GM18508 (cell line): Measurements from ENCODE around the gene PCA3.
"Not testable (repeated sequence)": the region's sequence is repeated elsewhere in the genome, so short reads cannot be mapped to it uniquely, and the experiment has no call there.

Source experiments
- ATAC-seq: cut with Tn5 transposase; IDR thresholded peaks from one replicate; pipeline ENCODE4 v1.9.1; 2021; ENCODE audit warnings: moderate number of reproducible peaks; ENCODE audit not compliant: insufficient read depth, unreplicated experiment

PCA3 gene

DNA sequence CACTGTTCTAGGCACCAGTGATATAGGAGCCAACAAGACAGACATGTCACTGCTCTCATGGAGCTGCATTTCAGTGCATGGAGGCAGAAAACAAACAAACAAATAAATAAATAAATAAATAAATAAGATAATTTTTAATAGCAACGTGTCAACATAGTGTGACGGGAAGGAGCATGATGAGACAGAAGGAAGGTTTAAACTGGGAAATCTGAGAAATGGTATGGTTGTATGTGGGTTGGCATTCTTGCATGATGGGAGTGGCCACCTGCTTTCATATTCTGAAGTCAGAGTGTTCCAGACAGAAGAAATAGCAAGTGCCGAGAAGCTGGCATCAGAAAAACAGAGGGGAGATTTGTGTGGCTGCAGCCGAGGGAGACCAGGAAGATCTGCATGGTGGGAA is at the start of gene PCA3:
Gene PCA3 (plus strand): TSS at position 301 of the 400 bp plus-strand sequence.
- no peak for ATAC-seq

DNA sequence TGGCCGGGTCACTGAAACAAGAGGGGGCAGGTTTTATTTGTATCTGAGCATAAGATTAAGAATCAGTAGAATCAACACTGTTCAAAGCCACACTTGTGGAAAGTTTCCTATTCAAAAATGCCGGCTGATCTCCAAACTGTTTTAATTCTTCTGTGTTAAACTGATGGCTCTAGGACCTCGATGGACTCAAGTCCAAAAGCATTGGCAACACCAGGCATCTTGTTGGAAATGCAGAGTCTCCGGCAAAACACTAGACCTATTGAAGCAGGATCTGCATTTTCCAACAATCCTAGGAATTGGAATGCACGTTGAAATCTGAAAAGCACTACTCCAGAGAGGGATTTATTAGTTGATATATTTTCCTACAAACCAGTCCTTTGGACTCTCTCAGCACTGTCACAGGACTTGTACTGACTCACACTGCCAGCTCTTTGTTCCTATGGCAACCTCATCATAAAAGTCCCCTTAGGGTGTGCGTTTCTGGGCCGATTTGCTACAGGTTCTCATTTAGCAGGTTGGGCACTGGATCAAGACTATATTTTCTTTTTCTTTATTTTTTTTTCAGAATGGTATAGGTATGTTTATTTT is 48.1 kb upstream of the PCA3 start:
- ATAC-seq = no peak

DNA sequence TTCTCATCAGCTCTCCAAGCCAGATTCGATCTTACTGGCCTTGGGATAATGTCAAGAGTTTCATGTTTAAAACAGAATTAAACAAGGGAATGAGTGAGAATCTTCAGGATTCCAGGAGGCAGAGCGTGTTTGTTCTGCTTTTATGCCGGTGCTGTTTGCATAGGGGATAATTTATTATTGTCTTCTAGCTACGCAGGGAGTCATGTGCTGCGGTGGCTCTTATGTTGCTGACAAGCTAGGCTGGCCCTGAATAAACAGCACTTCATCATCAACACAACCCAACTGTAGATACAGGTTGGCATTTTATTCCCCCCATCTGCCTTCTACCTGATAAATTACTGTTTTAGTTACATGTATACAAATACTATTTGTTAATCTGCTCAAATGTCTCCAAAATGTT is 47.1 kb upstream of the PCA3 start:
- no peak for ATAC-seq

GRCh38 chr9:76717613-76718012 is 46.6 kb upstream of the PCA3 start:
- no peak for ATAC-seq

GRCh38 chr9:76718166-76718565 is 46.1 kb upstream of the PCA3 start:
- no peak for ATAC-seq

DNA sequence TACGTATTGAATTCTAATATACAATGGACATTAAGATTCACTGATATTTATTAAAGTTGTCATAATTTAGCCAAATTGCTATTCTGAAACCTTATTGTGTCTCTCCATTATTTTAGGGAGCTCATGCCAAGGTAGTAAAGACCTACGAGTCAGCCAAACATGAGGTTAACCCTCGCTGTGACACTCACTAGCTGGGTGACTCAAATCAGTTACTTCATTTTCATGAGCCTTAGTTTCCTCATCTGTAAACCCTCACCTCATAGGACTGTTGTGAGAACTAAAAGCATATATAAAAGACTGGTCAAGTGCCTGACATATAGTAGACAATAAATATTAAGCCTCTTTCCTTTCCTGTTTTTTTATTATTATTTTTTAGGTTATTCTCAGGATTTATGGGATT is 44.0 kb upstream of the PCA3 start:
- ATAC-seq = no peak

- ATAC-seq = no peak
These were observed 39.2 kb upstream of the PCA3 start for GRCh38 chr9:76725011-76725546.

DNA sequence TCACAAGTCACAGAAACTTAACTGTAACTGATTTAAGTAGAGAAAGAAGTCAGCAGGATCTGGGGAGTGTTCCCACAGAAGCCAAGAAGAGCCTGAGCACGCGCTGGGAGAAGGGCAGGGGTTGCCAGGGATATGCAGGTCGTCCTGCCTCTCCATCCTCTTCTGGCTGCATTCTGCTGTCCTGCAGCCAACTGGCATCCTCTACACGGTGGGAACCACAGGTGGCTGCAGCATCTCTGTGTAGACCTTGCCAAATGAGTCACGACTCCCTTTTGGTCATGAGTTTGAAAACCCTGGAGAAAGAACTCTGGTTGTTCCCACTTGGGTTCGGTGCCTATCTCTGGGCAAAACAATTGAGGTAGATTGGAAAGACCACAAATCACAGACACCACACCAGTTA is 38.4 kb upstream of the PCA3 start:
- ATAC-seq = no peak

DNA sequence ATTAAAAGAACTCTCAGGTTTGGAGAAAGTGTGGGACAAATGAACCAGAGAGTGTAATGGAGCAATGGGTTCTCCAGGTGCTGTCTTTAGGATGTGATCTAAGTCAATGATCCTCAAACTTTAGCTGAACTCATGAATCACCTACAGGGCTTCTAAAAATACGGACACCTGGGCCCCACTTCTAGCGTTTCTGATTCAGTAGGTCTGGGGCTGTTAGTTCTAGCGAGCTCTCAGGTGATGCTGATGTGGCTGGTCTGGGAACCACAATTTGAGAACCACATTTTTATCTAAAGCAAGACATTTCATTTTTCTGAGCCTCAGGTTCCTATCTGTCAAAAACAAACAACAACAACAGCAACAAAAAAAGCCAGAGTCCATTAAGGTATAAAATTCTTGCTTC is 35.1 kb upstream of the PCA3 start:
- ATAC-seq = no peak

- no peak for ATAC-seq
These were observed 34.1 kb upstream of the PCA3 start for GRCh38 chr9:76729980-76730737.

DNA sequence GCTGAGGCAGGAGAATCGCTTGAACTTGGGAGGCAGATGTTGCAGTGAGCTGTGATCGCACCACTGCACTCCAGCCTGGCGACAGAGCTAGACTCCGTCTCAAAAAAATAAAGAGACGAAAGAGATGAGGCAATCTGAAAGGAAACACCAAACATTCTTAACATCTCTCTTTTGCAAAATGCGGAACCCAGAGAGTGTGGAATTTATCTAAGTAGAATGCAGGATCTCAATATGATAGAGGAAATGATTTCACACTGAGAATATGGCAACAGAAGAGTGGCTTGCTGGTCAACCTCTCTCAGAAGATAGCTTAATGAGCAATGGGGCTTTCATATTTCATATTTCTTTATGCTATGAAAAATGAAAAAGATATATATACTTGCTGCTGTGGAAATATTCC is 33.4 kb upstream of the PCA3 start:
- ATAC-seq = no peak

GRCh38 chr9:76732341-76732958 is 31.8 kb upstream of the PCA3 start:
- no peak for ATAC-seq

DNA sequence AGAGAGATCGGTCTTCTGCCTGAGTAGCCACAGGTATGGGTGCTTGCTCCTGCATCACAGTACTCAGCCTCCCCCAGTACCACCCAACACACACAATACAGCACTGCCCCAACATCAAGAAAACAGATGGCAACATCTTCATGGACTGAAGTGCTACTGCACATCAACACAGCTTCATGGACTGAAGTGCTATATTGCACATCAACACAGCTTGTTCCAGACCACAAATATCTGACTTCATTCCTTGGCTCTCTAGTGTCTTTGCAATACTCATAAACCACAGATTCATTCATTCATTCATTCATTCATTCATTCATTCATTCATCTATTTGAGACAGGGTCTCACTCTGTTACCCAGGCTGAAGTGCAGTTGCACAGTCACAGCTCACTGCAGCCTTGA is 31.1 kb upstream of the PCA3 start:
- no peak for ATAC-seq

DNA sequence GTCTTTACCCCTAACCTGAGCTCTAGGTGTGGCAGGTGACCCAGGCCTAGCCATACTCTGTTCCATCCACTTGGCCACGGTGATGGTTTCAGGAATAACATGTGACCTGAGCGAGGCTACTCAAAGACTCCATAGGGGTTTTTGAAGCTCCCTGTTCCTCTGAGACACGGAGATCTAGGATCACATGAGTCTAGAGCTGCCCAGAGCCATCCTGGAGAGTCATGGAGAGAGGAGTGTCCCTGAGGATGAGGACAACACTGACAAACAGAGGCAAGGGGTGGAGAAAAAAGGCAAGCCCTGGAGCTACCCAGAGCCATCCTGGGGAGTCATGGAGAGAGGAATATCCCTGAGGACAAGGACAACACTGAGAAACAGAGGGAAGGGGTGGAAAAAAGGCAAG is 29.5 kb upstream of the PCA3 start:
- ATAC-seq = no peak

GRCh38 chr9:76737154-76737902 is 26.9 kb upstream of the PCA3 start:
- no peak for ATAC-seq

- ATAC-seq = no peak
These were observed 25.8 kb upstream of the PCA3 start for GRCh38 chr9:76738402-76738801.

DNA sequence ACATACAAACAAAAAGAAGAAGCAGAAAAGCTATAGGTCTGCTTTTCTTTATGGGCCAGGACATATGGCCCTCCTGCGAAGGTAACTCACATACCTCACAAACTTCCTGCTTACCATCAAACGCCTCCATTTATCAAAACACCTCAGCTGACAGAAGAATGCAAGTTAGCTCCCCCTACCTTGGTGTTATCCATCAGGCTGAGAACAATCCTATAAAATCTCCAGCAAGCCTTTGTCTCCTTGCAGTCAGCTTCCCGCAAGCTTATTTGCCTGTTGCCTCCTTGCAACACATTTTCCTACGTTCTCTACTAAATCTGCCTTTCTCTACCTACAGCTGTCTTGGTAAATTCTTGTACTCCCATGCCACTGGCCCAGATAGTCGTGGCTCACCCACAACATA is 22.7 kb upstream of the PCA3 start:
- ATAC-seq = no peak

DNA sequence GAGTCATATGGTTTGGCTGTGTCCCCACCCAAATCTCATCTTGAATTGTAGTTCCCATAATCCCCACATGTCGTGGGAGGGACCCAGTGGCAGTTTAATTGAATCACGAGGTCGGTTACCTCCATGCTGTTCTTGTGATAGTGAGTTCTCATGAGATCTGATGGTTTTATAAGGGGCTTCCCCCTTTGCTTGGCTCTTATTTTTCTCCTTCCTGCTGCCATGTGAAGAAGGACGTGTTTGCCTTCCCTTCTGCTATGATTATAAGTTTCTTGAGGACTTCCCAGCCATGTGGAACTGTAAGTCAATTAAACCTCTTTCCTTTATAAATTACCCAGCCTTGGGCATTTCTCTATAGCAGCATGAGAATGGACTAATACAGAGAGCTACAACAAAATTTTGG is 21.3 kb upstream of the PCA3 start:
- ATAC-seq = not testable (repeated sequence)

GRCh38 chr9:76743931-76744330 is 20.3 kb upstream of the PCA3 start:
- no peak for ATAC-seq

DNA sequence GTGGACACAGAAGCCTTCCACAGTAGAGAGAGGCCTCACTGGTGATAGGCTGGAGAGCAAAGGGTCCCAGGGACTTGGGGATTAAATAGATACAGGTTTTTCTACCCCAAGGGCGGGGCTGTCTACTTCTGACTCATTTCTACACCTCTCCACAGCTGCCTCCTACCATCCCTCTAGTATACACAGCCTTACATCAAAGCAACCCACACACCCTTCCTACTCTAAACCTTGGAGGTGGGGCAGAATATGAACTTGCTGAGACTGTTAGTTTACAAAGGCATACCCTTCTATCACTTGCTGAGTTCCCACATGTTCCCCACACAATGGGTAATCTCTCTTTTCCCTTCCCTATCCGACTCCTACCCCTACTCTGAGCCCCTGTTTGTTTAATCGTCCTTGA is 19.9 kb upstream of the PCA3 start:
- ATAC-seq = no peak

DNA sequence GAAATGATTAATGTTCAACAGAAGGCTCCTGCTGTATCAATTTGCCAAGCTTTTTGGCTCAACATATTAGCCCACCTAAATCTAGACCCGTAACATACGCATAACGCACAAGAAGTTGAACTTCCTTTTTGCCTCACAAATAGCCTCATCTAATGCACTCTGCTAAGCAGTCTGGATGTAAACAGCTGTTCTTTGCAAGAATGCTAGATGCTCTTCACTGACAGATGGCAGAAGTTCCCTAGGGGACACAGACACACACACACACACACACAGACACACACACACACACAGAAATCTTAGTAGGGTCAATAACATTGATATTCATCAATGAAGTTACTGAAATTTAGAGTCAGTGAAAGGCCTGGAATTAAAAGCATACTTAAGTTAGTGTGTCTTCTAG is 13.2 kb upstream of the PCA3 start:
- ATAC-seq = no peak
